Measurements from ENCODE around the gene PNMA8B.

- TF ChIP-seq CTCF (IDR thresholded peaks at IDR 0.05; ENCODE audit: low read length) (no peak), EZH2 (optimal IDR thresholded peaks at IDR 0.05; ENCODE audit: low read depth, low read length) (no peak), EZH2phosphoT487 (IDR thresholded peaks at IDR 0.05; ENCODE audit: low read length) (no peak)
Observed at GRCh38 chr19:46528601-46529590, 33.2 kb upstream of the PNMA8B start.

Measured in MM.1S (cell line).